ENCODE data around the gene LRP3.

- TF ChIP-seq SIN3B (IDR thresholded peaks at IDR 0.05; ENCODE audit: low read length) (no peak), ZNF121 (CRISPR knock-in tag; IDR thresholded peaks at IDR 0.05) (no peak), DDIT3 (CRISPR knock-in tag; IDR thresholded peaks at IDR 0.05) (no peak), ZNF562 (CRISPR knock-in tag; IDR thresholded peaks at IDR 0.05; ENCODE audit: borderline replicate concordance) (no peak), CTCF (CRISPR knock-in tag; IDR thresholded peaks at IDR 0.05) (no peak)
Observed at GRCh38 chr19:33198169-33198568, 4.0 kb downstream of the LRP3 start.
